WTC11 (cell line): ENCODE data around the gene MGMT. TPM values are rescaled to one million over a fixed set of nuclear protein-coding genes. Genes with fewer than 3 reads are reported as not detected.

Source experiments
- ATAC-seq: fragments of 200-7000 bp; cut with Tn5 transposase; 2 replicates; pipeline ENCODE4 v1.10.0; 2021; ENCODE audit warnings: mild to moderate bottlenecking, moderate library complexity
- CTCF ChIA-PET: fragments of 300-600 bp; sonication (Branson Sonifier 250); formaldehyde crosslinking; loops from one replicate; lab custom pipeline; 2021; ENCODE audit warnings: antibody characterized with exemption; lab: Charles Lee
- POLR2A ChIA-PET: fragments of 350-600 bp; sonication (Branson Sonifier 250); formaldehyde crosslinking; loops from one replicate; lab custom pipeline; 2021; ENCODE audit warnings: antibody characterized with exemption; lab: Charles Lee
- DNase-seq: peaks from one replicate; pipeline ENCODE4 v3.0.0; 2021; ENCODE audit warnings: low spot score
- H3K27ac Mint-ChIP-seq: 2 replicates; pipeline ENCODE4 v1.8.0; 2021; ENCODE audit warnings: mixed read lengths
- H3K27me3 Mint-ChIP-seq: 2 replicates; pipeline ENCODE4 v1.8.0; 2021; ENCODE audit warnings: low read depth, mild to moderate bottlenecking, moderate library complexity, mixed read lengths
- H3K36me3 Mint-ChIP-seq: 2 replicates; pipeline ENCODE4 v1.8.0; 2021; ENCODE audit warnings: mixed read lengths
- H3K4me1 Mint-ChIP-seq: 2 replicates; pipeline ENCODE4 v1.8.0; 2022; ENCODE audit warnings: mixed read lengths
- H3K4me3 Mint-ChIP-seq: 2 replicates; pipeline ENCODE4 v1.8.0; 2021; ENCODE audit warnings: mild to moderate bottlenecking, moderate library complexity, mixed read lengths
- H3K9me3 Mint-ChIP-seq: 2 replicates; pipeline ENCODE4 v1.8.0; 2021; ENCODE audit warnings: mixed read lengths
- EMX1 ChIP-seq: fragments of 250-450 bp; sonication (Bioruptor Pico); IDR thresholded peaks from 2 replicates; pipeline ENCODE4 v1.8.0; 2021; ENCODE audit warnings: mild to moderate bottlenecking
- FOXJ3 ChIP-seq: sonication (generic); formaldehyde crosslinking; IDR thresholded peaks from 2 replicates; pipeline ENCODE4 v1.9.0; 2021; ENCODE audit warnings: missing genetic modification reagents, mild to moderate bottlenecking, borderline replicate concordance
- GABPB1 ChIP-seq: sonication (generic); formaldehyde crosslinking; IDR thresholded peaks from 2 replicates; pipeline ENCODE4 v1.8.1; 2023; ENCODE audit warnings: mild to moderate bottlenecking, missing genetic modification reagents
- GTF2I ChIP-seq: fragments of 250-450 bp; sonication (Bioruptor Pico); conservative IDR thresholded peaks from 2 replicates; pipeline ENCODE4 v1.4.0; 2021; ENCODE audit warnings: mild to moderate bottlenecking
- NFE2L1 ChIP-seq: sonication (generic); formaldehyde crosslinking; IDR thresholded peaks from 2 replicates; pipeline ENCODE4 v1.8.1; 2023; ENCODE audit warnings: missing genetic modification reagents
- NR2C2 ChIP-seq: sonication (generic); formaldehyde crosslinking; IDR thresholded peaks from 2 replicates; pipeline ENCODE4 v1.8.0; 2022; ENCODE audit warnings: mild to moderate bottlenecking, missing genetic modification reagents
- RELA ChIP-seq: sonication (generic); formaldehyde crosslinking; IDR thresholded peaks from 2 replicates; pipeline ENCODE4 v1.8.1; 2022; ENCODE audit warnings: missing genetic modification reagents, mild to moderate bottlenecking, borderline replicate concordance
- RORB ChIP-seq: fragments of 250-450 bp; sonication (Bioruptor Pico); IDR thresholded peaks from 2 replicates; pipeline ENCODE4 v1.9.0; 2021; ENCODE audit warnings: mild to moderate bottlenecking
- SMAD4 ChIP-seq: sonication (generic); formaldehyde crosslinking; IDR thresholded peaks from 2 replicates; pipeline ENCODE4 v1.8.0; 2022; ENCODE audit warnings: mild to moderate bottlenecking, missing genetic modification reagents
- SOX15 ChIP-seq: fragments of 250-450 bp; sonication (Bioruptor Pico); IDR thresholded peaks from 2 replicates; pipeline ENCODE4 v1.9.0; 2021; ENCODE audit warnings: mild to moderate bottlenecking
- ZNF232 ChIP-seq: sonication (generic); formaldehyde crosslinking; IDR thresholded peaks from 2 replicates; pipeline ENCODE4 v1.8.0; 2022; ENCODE audit warnings: mild to moderate bottlenecking, missing genetic modification reagents
- ZNF317 ChIP-seq: sonication (generic); formaldehyde crosslinking; IDR thresholded peaks from 2 replicates; pipeline ENCODE4 v1.8.1; 2023; ENCODE audit warnings: low read depth, mild to moderate bottlenecking, moderate library complexity, missing genetic modification reagents, borderline replicate concordance
- ZNF416 ChIP-seq: fragments of 250-450 bp; sonication (Bioruptor Pico); IDR thresholded peaks from 2 replicates; pipeline ENCODE4 v1.9.0; 2021; ENCODE audit warnings: mild to moderate bottlenecking, inconsistent platforms
- ZNF423 ChIP-seq: fragments of 250-450 bp; sonication (Bioruptor Pico); IDR thresholded peaks from 2 replicates; pipeline ENCODE4 v2.1.2; 2022; ENCODE audit warnings: mild to moderate bottlenecking, moderate library complexity
- ZNF671 ChIP-seq: fragments of 250-450 bp; sonication (Bioruptor Pico); IDR thresholded peaks from 2 replicates; pipeline ENCODE4 v1.8.0; 2021; ENCODE audit warnings: mild to moderate bottlenecking
- total RNA-seq: library from RNA; stranded (reverse); gene quantifications from 3 replicates; pipeline ENCODE4 v1.2.3, GENCODE V29; 2021
- TF ChIP-seq, protein P1 (sequence below): sonication (generic); formaldehyde crosslinking; IDR thresholded peaks from 2 replicates; pipeline ENCODE4 v1.8.1; 2022; ENCODE audit warnings: mild to moderate bottlenecking, moderate library complexity, missing genetic modification reagents
- TF ChIP-seq, protein P2 (sequence below): sonication (generic); formaldehyde crosslinking; IDR thresholded peaks from 2 replicates; pipeline ENCODE4 v1.8.0; 2022; ENCODE audit warnings: mild to moderate bottlenecking, missing genetic modification reagents
- TF ChIP-seq, protein P3 (sequence below): fragments of 250-450 bp; sonication (Bioruptor Pico); IDR thresholded peaks from 2 replicates; pipeline ENCODE4 v1.9.0; 2021; ENCODE audit warnings: mild to moderate bottlenecking
- TF ChIP-seq, protein P4 (sequence below): fragments of 250-450 bp; sonication (Bioruptor Pico); IDR thresholded peaks from 2 replicates; pipeline ENCODE4 v1.9.0; 2021; ENCODE audit warnings: mild to moderate bottlenecking
- TF ChIP-seq, protein P5 (sequence below): sonication (generic); formaldehyde crosslinking; IDR thresholded peaks from 2 replicates; pipeline ENCODE4 v1.8.1; 2023; ENCODE audit warnings: mild to moderate bottlenecking, missing genetic modification reagents, moderate library complexity
- TF ChIP-seq, protein P6 (sequence below): sonication (generic); formaldehyde crosslinking; IDR thresholded peaks from 2 replicates; pipeline ENCODE4 v1.8.0; 2022; ENCODE audit warnings: mild to moderate bottlenecking, missing genetic modification reagents
- TF ChIP-seq, protein P7 (sequence below): sonication (generic); formaldehyde crosslinking; IDR thresholded peaks from 2 replicates; pipeline ENCODE4 v1.8.0; 2023; ENCODE audit warnings: missing genetic modification reagents, mild to moderate bottlenecking, borderline replicate concordance

The MGMT gene
- total RNA-seq, 1 experiment from 2014 or later: 11.8 TPM

DNA sequence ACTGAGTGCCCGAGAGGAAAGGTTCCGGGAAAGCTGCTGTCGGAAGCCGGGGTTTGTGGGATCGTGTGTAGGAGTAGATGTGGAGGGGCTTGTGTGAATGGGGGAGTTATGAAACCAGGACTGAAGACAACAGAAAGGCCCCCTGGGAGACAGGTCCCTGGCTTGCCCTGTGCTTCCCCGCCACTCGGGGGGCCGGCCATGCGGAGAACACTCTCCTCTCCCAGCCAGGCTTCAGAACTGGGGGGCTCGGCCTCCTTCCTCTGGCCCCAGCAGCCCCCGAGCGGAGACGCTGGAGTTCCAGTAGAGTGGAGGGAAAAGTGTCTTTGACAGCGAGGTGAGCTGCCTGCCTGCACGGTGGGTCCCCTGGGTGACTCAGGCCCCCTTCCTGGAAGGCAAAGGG lies 185.0 kb downstream of the MGMT start:
- Mint-ChIP-seq H3K4me3 (no peak overlapping the region), H3K36me3 (no peaks in the 10 kb centered on the region), H3K27me3 (no peaks in the 10 kb centered on the region), H3K4me1 (peaks cover 17% of the 10 kb centered on the region), H3K27ac (no peak overlapping the region), H3K9me3 (no peaks in the 10 kb centered on the region)
- ChIA-PET CTCF (interaction anchor here (1.7 kb wide), 1 partner anchor 10 kb away, joined by 5 read pairs; no protein-coding TSS in a partner anchor), POLR2A (no interaction called here)
- TF ChIP-seq, protein P1, sequence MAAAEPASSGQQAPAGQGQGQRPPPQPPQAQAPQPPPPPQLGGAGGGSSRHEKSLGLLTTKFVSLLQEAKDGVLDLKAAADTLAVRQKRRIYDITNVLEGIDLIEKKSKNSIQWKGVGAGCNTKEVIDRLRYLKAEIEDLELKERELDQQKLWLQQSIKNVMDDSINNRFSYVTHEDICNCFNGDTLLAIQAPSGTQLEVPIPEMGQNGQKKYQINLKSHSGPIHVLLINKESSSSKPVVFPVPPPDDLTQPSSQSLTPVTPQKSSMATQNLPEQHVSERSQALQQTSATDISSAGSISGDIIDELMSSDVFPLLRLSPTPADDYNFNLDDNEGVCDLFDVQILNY (CRISPR knock-in tag): no peak
- TF ChIP-seq GTF2I (CRISPR knock-in tag): no peak
- no peak for TF ChIP-seq ZNF317 (CRISPR knock-in tag)
- TF ChIP-seq, protein P2, sequence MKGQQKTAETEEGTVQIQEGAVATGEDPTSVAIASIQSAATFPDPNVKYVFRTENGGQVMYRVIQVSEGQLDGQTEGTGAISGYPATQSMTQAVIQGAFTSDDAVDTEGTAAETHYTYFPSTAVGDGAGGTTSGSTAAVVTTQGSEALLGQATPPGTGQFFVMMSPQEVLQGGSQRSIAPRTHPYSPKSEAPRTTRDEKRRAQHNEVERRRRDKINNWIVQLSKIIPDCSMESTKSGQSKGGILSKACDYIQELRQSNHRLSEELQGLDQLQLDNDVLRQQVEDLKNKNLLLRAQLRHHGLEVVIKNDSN: no peak
- ATAC-seq (no peak), DNase-seq (no peak)

DNA sequence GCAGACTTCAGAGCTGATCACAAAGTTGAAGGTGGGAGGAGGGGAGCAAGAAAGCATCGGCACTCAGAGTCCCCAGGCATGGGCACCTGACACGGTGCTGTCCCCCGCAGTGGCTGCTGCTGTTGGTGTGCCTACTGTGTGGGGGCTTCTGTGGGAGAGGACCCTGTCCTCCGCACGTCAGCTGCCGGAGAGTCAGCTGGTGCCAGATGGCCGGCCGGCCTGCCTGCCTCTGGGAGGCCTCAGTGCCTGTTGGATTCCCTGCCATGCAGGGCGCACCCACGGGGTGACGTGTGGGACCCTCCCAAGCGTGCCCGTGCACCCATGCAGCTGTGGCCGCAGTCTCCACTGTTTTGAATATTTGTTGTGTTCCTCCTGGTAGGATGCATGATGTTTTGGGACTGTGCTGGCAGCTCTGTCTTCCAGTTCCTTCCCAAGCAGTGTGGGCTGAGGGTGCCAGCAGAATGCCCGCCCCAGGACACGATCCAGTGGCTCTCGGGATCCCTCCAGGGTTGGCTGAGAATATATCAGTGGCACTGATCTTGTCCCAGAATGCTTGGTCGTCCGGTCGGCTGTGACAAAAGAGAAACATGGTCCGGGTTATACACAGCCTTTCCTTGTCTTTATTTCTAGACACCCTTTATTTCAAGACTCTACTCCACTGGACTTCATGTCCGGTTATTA lies 185.6 kb downstream of the MGMT start:
- no peak overlapping the region for H3K4me3 Mint-ChIP-seq
- DNase-seq: no peak
- TF ChIP-seq, protein P3, sequence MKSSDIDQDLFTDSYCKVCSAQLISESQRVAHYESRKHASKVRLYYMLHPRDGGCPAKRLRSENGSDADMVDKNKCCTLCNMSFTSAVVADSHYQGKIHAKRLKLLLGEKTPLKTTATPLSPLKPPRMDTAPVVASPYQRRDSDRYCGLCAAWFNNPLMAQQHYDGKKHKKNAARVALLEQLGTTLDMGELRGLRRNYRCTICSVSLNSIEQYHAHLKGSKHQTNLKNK: no peak
- TF ChIP-seq ZNF423 (CRISPR knock-in tag): no peak
- no peak for TF ChIP-seq RELA (CRISPR knock-in tag)
- no peak for TF ChIP-seq EMX1 (CRISPR knock-in tag)
- TF ChIP-seq NFE2L1 (CRISPR knock-in tag): no peak
- TF ChIP-seq ZNF416: no peak
- no peak for TF ChIP-seq FOXJ3
- TF ChIP-seq SMAD4 (CRISPR knock-in tag): no peak
- TF ChIP-seq ZNF232 (CRISPR knock-in tag): no peak
- TF ChIP-seq SOX15: no peak
- TF ChIP-seq, protein P4, sequence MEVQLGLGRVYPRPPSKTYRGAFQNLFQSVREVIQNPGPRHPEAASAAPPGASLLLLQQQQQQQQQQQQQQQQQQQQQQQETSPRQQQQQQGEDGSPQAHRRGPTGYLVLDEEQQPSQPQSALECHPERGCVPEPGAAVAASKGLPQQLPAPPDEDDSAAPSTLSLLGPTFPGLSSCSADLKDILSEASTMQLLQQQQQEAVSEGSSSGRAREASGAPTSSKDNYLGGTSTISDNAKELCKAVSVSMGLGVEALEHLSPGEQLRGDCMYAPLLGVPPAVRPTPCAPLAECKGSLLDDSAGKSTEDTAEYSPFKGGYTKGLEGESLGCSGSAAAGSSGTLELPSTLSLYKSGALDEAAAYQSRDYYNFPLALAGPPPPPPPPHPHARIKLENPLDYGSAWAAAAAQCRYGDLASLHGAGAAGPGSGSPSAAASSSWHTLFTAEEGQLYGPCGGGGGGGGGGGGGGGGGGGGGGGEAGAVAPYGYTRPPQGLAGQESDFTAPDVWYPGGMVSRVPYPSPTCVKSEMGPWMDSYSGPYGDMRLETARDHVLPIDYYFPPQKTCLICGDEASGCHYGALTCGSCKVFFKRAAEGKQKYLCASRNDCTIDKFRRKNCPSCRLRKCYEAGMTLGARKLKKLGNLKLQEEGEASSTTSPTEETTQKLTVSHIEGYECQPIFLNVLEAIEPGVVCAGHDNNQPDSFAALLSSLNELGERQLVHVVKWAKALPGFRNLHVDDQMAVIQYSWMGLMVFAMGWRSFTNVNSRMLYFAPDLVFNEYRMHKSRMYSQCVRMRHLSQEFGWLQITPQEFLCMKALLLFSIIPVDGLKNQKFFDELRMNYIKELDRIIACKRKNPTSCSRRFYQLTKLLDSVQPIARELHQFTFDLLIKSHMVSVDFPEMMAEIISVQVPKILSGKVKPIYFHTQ (CRISPR knock-in tag): no peak
- no peak for TF ChIP-seq ZNF671
- TF ChIP-seq NR2C2 (CRISPR knock-in tag): no peak
- TF ChIP-seq, protein P5, sequence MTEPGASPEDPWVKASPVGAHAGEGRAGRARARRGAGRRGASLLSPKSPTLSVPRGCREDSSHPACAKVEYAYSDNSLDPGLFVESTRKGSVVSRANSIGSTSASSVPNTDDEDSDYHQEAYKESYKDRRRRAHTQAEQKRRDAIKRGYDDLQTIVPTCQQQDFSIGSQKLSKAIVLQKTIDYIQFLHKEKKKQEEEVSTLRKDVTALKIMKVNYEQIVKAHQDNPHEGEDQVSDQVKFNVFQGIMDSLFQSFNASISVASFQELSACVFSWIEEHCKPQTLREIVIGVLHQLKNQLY (CRISPR knock-in tag): no peak
- TF ChIP-seq, protein P6, sequence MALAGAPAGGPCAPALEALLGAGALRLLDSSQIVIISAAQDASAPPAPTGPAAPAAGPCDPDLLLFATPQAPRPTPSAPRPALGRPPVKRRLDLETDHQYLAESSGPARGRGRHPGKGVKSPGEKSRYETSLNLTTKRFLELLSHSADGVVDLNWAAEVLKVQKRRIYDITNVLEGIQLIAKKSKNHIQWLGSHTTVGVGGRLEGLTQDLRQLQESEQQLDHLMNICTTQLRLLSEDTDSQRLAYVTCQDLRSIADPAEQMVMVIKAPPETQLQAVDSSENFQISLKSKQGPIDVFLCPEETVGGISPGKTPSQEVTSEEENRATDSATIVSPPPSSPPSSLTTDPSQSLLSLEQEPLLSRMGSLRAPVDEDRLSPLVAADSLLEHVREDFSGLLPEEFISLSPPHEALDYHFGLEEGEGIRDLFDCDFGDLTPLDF: no peak
- TF ChIP-seq, protein P7, sequence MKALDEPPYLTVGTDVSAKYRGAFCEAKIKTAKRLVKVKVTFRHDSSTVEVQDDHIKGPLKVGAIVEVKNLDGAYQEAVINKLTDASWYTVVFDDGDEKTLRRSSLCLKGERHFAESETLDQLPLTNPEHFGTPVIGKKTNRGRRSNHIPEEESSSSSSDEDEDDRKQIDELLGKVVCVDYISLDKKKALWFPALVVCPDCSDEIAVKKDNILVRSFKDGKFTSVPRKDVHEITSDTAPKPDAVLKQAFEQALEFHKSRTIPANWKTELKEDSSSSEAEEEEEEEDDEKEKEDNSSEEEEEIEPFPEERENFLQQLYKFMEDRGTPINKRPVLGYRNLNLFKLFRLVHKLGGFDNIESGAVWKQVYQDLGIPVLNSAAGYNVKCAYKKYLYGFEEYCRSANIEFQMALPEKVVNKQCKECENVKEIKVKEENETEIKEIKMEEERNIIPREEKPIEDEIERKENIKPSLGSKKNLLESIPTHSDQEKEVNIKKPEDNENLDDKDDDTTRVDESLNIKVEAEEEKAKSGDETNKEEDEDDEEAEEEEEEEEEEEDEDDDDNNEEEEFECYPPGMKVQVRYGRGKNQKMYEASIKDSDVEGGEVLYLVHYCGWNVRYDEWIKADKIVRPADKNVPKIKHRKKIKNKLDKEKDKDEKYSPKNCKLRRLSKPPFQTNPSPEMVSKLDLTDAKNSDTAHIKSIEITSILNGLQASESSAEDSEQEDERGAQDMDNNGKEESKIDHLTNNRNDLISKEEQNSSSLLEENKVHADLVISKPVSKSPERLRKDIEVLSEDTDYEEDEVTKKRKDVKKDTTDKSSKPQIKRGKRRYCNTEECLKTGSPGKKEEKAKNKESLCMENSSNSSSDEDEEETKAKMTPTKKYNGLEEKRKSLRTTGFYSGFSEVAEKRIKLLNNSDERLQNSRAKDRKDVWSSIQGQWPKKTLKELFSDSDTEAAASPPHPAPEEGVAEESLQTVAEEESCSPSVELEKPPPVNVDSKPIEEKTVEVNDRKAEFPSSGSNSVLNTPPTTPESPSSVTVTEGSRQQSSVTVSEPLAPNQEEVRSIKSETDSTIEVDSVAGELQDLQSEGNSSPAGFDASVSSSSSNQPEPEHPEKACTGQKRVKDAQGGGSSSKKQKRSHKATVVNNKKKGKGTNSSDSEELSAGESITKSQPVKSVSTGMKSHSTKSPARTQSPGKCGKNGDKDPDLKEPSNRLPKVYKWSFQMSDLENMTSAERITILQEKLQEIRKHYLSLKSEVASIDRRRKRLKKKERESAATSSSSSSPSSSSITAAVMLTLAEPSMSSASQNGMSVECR (CRISPR knock-in tag): no peak
- TF ChIP-seq RORB: no peak
- no peak for TF ChIP-seq GABPB1 (CRISPR knock-in tag)
- TF ChIP-seq, all 79 proteins: peak for 0
- ChIA-PET CTCF (interaction anchor here (1.7 kb wide), 1 partner anchor 9 kb away, joined by 5 read pairs; no protein-coding TSS in a partner anchor), POLR2A (no interaction called here)
- peaks cover 16% of the 10 kb centered on the region for H3K4me1 Mint-ChIP-seq
- H3K27ac Mint-ChIP-seq: no peak overlapping the region
- H3K9me3 Mint-ChIP-seq: no peaks in the 10 kb centered on the region
- no peak for ATAC-seq
- H3K27me3 Mint-ChIP-seq: no peaks in the 10 kb centered on the region
- H3K36me3 Mint-ChIP-seq: no peaks in the 10 kb centered on the region
